HG03139 (cell line): ENCODE measurements around the gene SAMD4B.

Experiments
- ATAC-seq: cut with Tn5 transposase; IDR thresholded peaks from one replicate; pipeline ENCODE4 v1.9.1; 2021; ENCODE audit not compliant: unreplicated experiment

The SAMD4B gene

DNA sequence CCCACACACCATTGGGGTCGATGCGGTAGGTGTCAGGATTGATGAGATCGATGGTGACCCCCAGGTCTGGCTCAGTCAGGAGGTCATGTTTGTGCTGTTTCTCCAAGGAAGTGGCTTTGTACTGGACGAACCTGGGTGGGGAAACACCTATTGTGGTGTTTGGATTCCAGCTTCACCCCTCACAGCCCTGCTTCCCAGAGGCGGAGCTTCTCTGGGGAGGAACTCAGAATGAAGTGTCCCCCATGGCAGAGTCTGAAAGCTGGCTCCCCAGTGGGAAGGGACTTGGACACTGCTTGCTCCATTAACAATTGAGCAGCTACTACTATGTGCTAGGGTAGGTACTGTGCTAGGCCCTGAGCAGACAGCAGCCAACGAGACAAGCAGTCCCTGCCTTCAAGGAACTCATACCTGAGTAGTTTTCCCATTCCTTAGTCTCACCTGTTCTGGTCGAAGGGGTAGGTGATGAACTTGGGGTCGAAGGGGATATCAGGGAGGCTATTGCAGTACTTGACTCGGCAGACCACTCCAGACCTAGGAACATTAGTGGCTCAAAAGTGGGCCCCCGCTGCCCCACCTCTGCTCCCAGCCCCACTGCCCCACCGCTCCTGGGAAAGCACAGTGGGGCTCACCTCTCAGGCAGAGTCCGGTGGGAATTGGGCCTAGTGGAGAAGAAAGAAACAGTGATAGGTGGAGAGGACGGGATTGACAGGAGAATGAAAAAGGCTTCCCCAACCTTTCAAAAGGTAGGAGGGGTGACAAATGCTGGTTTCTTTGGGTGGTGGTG lies 47.6 kb downstream of the SAMD4B start:
- no peak for ATAC-seq

DNA sequence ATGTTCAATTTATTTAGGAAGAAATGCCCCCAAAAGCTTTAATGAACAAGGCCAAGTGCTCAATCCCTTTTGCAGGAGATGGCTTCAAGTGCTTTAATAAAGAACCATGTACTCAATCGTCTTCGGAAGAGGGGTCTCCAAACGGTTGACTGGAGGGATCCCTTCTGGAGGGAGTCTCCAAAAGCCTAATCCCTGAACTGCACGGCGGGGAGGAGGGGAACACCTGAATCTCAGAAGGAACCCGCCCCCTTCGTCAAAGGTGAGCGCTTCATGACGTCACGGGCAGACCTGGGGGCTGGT lies 48.2 kb downstream of the SAMD4B start:
- no peak for ATAC-seq

DNA sequence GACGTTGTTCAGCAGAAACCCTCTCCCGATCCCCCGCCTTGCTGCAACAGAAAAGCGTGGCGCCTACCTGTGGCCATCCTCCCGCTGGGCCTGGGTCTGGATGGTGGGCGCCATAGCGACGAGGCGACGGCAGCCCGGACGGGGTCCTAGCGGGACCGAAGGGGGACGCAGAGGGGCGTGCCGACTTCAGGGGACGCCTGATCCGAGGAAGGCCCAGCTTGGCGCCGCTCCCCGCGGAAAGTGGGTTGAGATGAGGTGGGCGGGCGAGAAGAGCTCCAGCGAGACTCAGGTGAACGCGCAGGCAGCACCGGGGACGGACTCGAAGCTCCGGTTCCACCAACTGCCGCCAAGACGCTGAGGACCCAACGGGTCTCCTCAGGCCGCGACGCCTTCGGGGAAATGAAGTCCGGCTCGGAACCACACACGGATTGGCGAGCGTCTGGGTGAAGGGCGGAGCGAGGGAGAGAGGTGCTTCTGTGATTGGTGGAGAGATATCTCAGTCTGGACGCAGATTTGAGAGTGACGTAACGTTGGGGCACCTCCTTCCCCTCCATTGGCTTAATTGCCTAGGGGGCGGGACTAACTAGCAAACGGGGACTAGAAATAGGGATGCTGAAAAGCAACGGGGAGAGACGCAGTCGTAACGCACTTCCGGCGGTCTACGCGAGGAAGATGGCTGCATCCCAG lies 48.7 kb downstream of the SAMD4B start, which contains the start of the genes MED29 and PAF1:
MED29 (plus strand) TSS at position 628 of the 687 bp plus-strand sequence; CDS start at position 673, 45 bp downstream.
PAF1 (minus strand) TSS at position 356 of the 687 bp plus-strand sequence; CDS start at position 114, 242 bp downstream.
- peak; percentile 81 for ATAC-seq

DNA sequence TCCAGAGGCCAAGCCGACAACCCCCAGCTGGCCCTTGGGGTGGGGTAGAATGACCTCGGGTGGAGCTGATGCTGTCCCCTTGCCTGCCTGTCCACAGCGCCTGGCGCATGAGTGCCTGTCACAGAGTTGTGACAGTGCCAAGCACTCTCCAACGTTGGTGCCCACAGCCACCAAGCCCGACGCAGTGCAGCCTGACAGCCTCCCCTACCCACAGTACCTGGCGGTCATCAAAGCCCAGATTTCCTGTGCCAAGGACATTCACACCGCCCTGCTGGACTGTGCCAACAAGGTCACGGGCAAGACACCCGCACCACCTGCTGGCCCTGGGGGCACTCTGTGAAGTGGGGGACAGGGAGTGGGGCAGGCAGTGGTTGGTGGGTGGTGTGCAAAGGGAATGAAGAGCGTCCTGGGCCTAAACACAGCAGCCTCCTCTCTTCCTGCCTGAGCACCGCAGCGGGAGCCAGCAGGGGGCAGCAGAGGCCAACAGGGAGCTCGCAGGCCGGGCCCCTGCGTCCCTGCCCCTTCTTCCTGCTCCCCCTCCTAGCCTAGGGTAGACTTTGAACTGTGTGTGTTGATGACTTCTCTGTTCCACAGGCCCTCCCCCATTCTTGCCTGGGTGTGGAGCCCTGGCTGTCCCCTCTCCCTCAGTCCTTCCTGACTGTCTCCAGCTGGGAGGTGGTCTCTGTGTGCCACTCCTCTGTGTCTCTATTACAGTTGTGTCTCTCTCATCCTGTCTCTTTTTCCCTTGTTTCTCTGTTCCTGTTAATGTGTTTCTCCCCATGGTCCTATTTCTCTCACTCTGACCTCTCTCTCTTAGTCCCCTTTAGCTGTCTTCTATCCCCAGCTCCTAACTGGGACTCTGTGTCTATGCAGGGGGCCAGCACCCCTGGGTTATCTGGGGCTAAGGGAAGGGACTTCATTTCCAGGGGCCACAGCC lies 55.4 kb downstream of the SAMD4B start:
- ATAC-seq: peak; percentile 34

DNA sequence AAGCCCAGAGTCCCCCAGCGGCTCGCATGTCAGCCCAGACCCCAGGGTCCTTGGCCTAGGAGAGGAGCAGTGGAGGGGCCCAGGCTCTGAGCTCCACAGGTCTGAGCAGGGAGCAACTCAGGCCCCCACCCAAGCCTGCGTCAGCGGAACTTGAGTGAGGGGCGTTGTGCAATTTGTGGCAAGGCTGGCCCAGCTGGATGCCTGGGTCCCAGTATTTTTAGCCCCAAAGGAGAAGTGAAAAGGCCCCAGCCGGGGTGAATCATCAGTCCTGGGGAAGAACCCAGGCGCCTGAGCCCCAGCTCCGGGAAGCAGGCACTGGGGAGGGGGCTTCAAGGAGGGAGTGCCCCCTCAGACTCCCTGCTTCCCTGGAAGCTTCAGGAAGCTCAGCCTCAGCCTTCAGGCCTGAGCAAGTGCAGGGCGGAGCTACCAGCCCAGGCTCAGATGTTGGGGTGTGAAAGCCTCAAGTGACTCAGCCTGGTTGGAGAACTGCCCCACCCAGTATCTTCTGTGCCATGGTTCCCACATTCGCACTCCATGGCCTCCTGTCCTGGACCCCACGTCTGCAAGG lies 56.2 kb downstream of the SAMD4B start:
- ATAC-seq: no peak

DNA sequence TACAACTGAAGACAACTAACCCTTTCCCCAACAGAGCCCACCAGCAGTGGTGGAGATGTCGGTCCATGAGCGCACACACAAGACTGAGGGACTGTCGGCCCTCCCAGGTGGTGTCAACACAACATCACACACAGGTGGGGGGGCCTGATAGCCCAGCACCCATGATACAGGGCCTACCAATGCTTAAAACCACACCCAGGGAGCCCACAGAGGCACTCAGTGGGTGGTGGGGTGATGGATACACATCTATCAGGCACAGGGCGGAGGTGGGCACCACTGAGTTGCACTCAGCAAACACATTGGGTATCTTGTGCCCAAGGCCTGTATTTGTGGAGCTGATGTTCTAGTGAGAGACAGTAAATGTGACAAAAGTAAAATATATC lies 57.4 kb downstream of the SAMD4B start:
- no peak for ATAC-seq

DNA sequence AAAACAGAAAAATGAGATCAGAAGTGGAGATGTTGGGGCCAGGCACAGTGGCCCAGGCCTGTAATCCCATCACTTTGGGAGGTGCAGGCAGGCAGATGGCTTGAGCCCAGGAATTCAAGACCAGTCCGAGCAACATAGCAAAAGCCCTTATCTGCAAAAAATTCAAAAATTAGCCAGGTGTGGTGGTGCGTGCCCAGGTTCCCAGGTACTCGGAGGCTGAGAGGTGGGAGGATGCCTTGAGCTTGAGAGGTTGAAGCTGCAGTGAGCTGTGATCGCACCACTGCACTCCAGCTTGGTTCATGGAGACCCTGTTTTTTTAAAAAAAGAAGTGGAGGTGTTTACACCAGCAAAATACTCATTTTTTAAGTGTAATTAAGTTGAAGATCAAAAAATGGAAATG lies 57.8 kb downstream of the SAMD4B start:
- ATAC-seq: no peak

DNA sequence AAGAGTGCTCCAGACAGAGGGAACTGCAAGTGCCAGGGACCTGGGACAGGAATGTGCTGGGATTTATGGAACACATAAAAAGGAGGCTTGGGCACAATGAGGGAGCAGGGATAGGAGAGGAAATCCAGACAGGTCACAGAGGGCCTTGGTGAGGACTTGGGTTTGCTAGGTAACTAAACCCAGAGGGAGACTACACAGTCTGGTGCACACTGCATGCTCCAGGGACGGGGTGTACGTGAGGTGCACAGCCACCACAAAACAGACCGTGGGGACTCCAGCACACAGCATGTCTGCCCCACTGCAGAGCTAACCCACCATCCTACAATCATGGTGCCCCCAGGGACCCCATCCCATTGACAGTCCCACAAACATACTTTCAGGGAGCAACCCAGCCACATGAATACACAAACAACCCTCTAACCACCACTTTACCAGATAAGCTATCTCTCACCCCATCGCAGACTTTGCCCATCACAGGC lies 58.9 kb downstream of the SAMD4B start:
- no peak for ATAC-seq

DNA sequence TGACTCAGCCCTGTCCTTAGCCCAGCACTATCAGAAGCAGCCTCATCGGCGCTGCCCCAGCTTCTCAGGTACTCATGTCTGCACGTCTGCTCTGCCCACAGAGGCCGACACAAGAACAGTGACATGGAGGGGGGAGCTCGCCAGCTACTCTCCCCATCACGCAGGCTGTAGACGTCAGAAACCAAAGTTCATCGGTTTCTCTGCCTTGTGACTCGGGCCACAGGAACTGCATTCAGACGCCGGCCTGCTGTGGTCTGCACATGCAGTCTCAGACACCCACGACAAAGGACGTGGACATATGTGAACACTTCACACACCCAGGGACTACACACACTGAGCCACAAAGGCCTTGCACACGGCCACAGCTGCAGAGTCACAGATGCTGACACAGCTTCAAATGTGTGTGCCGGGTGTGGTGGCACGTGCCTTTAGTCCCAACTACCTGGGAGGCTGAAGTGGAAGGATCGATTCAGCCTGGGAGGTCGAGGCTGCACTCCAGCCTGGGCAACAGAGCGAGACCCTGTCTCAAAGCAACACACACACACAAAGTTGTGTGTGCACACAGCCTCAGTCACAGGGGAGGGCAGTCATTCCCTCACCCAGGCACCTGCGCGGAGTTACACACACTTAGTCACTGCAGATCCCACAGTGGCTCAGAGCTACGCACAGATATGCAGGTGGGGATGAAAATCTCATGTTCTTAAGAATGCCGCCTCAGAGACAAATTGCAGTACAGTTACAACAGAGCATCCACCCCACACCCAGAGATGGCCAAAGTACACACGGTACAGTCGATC lies 59.5 kb downstream of the SAMD4B start:
- no peak for ATAC-seq

DNA sequence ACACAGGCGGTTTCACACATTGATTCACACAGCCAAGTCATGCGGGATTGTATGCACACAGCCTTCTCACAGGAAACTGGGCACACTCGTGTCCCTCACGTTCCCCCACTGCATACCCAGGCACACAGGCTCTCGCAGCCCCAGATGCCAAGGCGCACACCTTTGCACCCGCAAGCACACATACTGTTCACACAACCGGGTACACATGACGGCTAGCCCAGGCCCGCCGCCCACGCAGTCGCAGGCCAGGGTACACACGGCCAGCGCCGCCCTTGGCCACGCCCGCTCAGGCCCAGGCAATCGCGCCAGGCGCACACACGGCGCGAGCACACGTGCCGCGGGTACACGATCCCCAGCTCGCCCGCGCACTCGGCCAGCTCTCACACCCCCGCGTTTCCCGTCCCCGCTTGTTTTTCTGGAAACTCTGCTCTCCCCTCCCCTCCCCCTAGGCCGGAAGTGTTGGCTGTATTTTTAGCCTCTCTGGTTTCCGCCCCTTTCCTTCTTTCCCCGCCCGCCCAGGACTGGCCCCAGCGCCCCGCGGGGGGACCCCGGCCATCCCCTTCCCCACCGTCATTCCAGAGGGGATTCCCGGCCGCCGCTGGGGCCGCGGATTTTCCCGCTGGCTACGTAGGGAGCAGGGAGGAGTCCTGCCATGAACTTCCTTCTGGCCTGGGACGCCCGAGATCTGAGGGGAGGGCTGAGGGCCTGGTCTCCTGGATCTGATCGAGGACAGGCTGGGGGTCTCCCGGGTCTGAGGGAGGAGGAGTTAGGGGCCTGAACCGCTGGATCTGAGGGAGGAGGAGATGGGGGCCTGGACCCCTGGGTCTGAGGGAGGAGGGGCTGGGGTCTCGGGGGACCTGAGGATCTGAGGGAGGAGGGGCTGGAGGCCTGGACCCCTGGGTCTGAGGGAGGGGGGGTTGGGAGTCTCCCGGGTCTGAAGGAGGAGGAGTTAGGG lies 60.4 kb downstream of the SAMD4B start:
- ATAC-seq: no peak

DNA sequence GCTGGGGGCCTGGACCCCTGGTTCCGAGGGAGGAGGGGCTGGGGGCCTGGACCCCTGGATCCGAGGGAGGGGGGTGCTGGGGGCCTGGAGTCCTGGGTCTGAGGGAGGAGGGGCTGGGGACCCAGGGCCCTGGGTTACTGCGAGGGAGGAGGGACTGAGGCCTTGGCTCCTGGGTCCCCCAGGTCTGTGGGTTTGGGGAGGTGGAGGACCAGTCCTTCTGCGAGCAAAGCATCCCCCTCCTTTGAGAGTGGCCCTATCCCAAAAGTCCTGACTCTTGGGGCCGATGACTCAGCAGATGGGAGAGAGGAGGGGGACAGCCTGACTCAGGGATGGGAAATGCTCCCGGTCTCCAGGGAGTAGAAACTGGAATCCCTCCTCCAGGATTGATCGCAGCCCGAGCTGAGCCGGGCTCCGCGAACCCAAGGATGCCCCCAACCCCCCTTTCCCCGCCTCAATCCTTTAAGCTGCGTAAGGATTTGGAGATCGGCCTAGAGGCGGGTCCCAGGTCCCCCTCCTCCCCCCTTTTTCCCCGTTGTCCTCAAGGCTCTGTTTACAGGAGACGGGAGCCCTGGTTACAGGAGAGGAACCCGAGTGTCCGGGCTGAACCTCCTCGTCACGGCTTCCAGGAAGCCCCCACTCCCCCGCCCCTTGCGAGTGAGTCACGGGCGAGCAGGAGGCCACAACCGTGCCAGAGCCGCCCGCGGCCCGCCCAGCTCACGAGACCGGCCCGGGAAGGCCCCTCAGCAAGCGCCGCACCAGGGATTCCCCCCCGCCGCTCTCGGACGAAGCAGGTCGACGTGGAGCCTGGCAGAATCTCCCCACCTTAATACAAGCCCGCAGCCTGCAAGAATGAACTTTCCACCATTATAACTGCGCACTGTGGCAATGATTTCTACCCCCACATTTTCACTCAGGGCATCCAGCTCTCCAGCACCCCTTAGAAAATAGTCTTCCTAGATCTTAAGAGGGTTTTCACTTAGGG lies 61.4 kb downstream of the SAMD4B start:
- no peak for ATAC-seq

DNA sequence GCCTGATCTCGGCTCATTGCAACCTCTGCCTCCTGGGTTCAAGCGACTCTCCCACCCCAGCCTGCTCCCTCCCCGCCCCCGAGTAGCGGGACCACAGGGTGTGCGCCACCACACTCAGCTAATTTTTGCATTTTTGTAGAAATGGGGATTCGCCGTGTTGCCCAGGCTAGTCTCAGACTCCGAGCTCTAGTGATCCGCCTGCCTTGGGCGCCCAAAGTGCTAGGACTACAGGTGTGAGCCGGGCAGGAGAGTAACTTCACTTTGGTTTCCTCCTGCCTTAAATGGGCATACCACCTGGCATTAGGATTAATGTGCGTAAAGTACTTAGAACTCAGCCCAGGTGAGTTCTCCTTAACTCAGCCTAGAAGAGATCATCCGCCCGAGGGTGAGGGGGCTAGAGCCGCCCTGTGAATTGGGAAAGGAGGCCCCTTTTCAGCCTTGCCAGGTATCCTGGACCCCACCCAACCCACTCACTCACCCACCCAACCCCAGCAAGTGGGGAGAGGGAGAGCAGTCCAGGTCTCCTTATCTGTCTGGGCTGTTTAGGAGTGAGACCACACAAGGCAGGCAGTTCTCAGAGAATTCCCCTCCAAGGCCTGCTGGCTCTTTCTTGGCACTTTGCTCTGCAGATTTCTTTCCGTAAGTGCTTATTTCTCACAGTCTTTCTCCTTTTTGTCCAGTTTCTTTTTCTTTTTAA lies 63.2 kb downstream of the SAMD4B start:
- no peak for ATAC-seq

DNA sequence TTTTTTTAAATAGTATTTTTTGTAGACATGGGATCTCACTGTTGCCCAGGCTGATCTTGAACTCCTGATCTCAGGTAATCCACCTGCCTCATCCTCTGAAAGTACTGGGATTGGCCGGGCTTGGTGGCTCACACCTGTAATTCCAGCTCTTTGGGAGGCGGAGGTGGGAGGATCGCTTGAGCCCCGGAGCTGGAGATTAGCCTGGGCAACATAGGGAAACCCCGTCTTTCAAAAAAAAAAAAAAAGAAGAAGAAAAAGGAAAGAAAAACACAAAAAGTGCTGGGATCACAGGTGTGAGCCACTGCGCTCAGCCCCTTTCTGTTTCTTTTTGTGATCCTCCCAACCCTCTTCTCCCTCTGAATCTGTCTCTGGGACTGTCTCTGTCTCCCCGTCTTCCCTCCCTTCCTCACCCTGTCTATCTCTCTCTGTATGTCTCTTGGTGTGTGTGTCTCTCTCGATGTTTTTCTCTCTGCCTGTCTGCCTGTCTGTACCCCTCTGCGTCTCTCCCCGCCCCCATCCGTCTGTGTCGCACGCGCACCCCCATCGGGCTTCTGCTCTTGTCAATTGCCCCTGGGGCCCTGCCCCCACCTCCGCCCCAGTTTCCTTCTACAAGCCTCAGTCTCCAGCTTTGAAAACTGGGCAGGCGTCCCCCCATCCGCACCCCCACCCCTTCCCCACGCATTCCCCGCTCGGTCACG lies 63.9 kb downstream of the SAMD4B start:
- ATAC-seq: no peak

DNA sequence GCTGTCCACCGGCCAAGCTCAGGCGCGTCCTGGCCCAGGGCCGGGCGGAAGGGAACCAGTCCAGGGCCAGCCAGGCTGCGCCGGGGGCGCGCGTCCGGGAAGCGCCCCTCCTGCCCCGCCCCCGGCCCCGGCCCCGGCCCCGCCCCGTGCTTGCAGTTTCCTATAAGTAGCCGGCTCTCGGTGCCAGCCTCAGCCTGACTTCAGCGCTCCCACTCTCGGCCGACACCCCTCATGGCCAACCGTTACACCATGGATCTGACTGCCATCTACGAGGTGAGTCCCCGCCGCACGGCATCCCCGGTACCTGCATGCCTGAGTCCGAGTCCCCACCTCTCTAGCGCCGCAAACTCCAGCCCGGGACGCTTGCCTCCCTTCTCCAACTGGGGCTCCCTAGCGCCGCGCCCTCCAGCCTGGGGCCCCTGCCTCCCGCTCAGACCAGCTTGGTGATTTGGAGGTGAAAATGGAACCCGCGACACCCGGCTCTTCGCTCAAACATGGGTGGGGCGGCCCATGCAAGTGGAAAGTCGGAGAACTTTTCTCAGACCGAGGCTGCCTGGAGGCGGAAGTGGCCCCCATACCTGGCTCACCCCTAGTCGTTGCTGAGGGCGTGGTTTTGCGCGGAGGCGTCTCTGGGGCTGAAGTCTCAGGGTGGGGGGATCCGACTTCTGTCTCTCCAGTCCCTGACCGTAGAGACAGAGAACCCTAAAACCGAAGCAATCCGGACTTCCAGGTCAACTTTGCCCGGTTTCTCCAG lies 64.6 kb downstream of the SAMD4B start, which contains the start of gene ZFP36:
ZFP36 (plus strand) TSS at position 192 of the 754 bp plus-strand sequence; CDS start at position 250, 58 bp downstream.
- ATAC-seq: no peak

DNA sequence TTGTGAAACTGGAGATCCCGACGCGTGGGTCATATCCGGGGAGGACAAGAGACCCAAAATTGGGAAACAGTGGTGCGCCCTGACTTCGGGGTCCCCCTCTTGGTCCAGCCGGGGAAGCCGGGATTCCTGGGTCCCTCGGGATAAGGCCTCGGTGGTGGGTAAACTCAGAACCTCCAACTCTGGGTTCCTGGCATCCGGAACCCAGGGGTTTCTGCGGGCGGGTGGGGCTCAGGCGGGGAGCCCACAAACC lies 65.1 kb downstream of the SAMD4B start:
- ATAC-seq: no peak
